ENCODE data around the gene PLD4. TPM values are rescaled to one million over a fixed set of nuclear protein-coding genes. Genes with fewer than 3 reads are reported as not detected.

Gene PLD4
- total and polyA plus RNA-seq, 9 of the 15 experiments (the other 6 are each of a cell fraction or from before 2014, with no cell fraction given), result 0.18 to 0.24 TPM; not detected in 7

DNA sequence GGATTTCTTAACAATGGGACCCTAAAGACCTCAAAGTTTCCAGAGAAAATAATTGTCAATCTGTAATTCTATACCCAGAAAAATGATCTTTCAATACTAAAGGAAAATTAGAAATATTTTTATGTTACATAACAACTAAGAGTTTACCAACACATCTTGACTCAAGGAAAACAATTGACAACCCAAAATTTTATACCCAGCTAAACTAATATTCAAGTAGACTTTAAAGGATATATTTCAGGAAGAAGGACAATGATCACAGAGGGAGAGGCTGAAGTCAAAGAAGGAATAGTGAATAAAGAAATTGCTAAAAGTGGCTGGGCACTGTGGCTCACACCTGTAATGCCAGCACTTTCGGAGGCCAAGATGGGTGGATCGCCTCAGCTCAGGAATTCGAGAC lies 12.6 kb upstream of the PLD4 start:
- in situ Hi-C loops (cut with MboI), result no loop called here
- Histone ChIP-seq H4K20me1 (replicated peaks; ENCODE audit: control insufficient read depth, insufficient read depth, low read length) (no peaks in the 10 kb centered on the region), H3K36me3 (ENCODE audit: control insufficient read depth, insufficient read depth, low read length) (no peaks in the 10 kb centered on the region), H3K27ac (ENCODE audit: extremely low read depth, low read depth, low read length) (no peak overlapping the region), H3K9ac (ENCODE audit: insufficient read depth in 1 of 2, low read depth in 2 of 2, low read length in 2 of 2) (no peak overlapping the region), H3K4me1 (replicated peaks in 1 of 2; ENCODE audit: control insufficient read depth in 2 of 2, insufficient read depth in 2 of 2, low read length in 2 of 2) (no peaks in the 10 kb centered on the region), H3K4me2 (ENCODE audit: insufficient read depth, low read length) (no peak overlapping the region), H3K79me2 (ENCODE audit: control insufficient read depth, insufficient read depth, low read length) (no peaks in the 10 kb centered on the region), H3K9me3 (replicated peaks; ENCODE audit: control insufficient read depth, insufficient read depth, low read depth, low read length) (peaks cover 6% of the 10 kb centered on the region), H3K4me3 (no peak overlapping the region), H2AFZ (ENCODE audit: low read depth, low read length) (no peak overlapping the region), H3K27me3 (ENCODE audit: control insufficient read depth in 2 of 2, insufficient read depth in 2 of 2, low read length in 2 of 2) (peaks cover 1 to 2% of the 10 kb centered on the region in 2 experiments; a peak in 3 of 5 replicates), H3K9me1 (ENCODE audit: control insufficient read depth, insufficient read depth, low read length) (no peaks in the 10 kb centered on the region)
- intact Hi-C loops (cut with micrococcal nuclease), result no loop called here
- CTCF ChIA-PET (ENCODE audit: low intra/inter-chr PET ratio), result no interaction called here
- no peak for TF ChIP-seq NONO (IDR thresholded peaks at IDR 0.05; ENCODE audit: low read depth in 2 of 2, low read length in 1 of 2)
- no peak for TF ChIP-seq ZNF12 (CRISPR knock-in tag; IDR thresholded peaks at IDR 0.05)
- peak; percentile 82 for TF ChIP-seq ZFP1 (CRISPR knock-in tag; IDR thresholded peaks at IDR 0.05)
- TF ChIP-seq TCF7 (IDR thresholded peaks at IDR 0.05; ENCODE audit: borderline replicate concordance), result no peak
- no peak for TF ChIP-seq ELF2 (CRISPR knock-in tag; IDR thresholded peaks at IDR 0.05)
- no peak for TF ChIP-seq NR2F6 (CRISPR knock-in tag; IDR thresholded peaks at IDR 0.05)
- FAIRE-seq (no peak), ATAC-seq (no peak), DNase-seq (ENCODE audit: extremely low read depth in 1 of 4, low spot score in 3 of 4) (no peak)
- POLR2A ChIA-PET, result no interaction called here
- WGBS (ENCODE audit: insufficient coverage, low coverage, missing lambda C conversion rate), result 10% methylated on average over 3 of the region's 3 CpGs
- no TSS peak for BruUV-seq (replicated peaks)

DNA sequence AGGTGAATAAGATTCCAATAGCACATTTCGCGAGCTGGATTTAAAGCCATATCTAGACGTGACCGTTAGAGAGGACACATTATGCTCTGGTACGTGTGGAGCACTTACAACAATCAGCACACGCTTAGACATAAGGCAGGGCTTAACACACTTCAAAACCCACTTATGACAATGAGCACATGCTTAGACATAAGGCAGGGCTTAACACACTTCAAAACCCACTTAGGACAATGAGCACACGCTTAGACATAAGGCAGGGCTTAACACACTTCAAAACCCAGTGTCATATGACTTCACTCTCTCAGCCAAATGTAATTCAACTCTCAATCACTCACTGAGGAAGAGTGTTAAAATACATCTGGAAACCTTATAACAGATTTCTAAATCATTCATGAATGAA lies 11.2 kb upstream of the PLD4 start:
- no peaks in the 10 kb centered on the region for H3K4me1 ChIP-seq (replicated peaks in 1 of 2; ENCODE audit: control insufficient read depth in 2 of 2, insufficient read depth in 2 of 2, low read length in 2 of 2)
- 25% methylated on average over 4 of the region's 7 CpGs for WGBS (ENCODE audit: insufficient coverage, low coverage, missing lambda C conversion rate)
- in situ Hi-C loops (cut with MboI), result no loop called here
- intact Hi-C loops (cut with micrococcal nuclease), result no loop called here
- no peaks in the 10 kb centered on the region for H3K79me2 ChIP-seq (ENCODE audit: control insufficient read depth, insufficient read depth, low read length)
- no peak for FAIRE-seq
- no peak overlapping the region for H3K27ac ChIP-seq (ENCODE audit: extremely low read depth, low read depth, low read length)
- no peak for ATAC-seq
- CTCF ChIA-PET (ENCODE audit: low intra/inter-chr PET ratio), result no interaction called here
- no peaks in the 10 kb centered on the region for H3K36me3 ChIP-seq (ENCODE audit: control insufficient read depth, insufficient read depth, low read length)
- no peak overlapping the region for H3K4me3 ChIP-seq
- 0 out of 2 replicates have a peak, but pooled peaks cover 4% of the 10 kb centered on the region for H3K9me3 ChIP-seq (replicated peaks; ENCODE audit: control insufficient read depth, insufficient read depth, low read depth, low read length)
- no peak overlapping the region for H3K9ac ChIP-seq (ENCODE audit: insufficient read depth in 1 of 2, low read depth in 2 of 2, low read length in 2 of 2)
- no peak for DNase-seq (ENCODE audit: extremely low read depth in 1 of 4, low spot score in 3 of 4)
- H2AFZ ChIP-seq (ENCODE audit: low read depth, low read length), result no peak overlapping the region
- no TSS peak for BruUV-seq (replicated peaks)
- POLR2A ChIA-PET, result no interaction called here
- no peak overlapping the region for H3K4me2 ChIP-seq (ENCODE audit: insufficient read depth, low read length)
- no peaks in the 10 kb centered on the region for H4K20me1 ChIP-seq (replicated peaks; ENCODE audit: control insufficient read depth, insufficient read depth, low read length)
- no peaks in the 10 kb centered on the region for H3K9me1 ChIP-seq (ENCODE audit: control insufficient read depth, insufficient read depth, low read length)
- H3K27me3 ChIP-seq (ENCODE audit: control insufficient read depth in 2 of 2, insufficient read depth in 2 of 2, low read length in 2 of 2), result no peaks in the 10 kb centered on the region; a peak in 2 of 5 replicates
- TF ChIP-seq SRSF3 (IDR thresholded peaks at IDR 0.05; ENCODE audit: insufficient read depth, low read length) (no peak), NR2C2 (CRISPR knock-in tag; IDR thresholded peaks at IDR 0.05) (no peak), NR2C2 (tag; IDR thresholded peaks at IDR 0.05) (no peak), ZNF41 (CRISPR knock-in tag; conservative IDR thresholded peaks at IDR 0.05) (no peak), PML (IDR thresholded peaks at IDR 0.05; ENCODE audit: low read length) (no peak), BCOR (IDR thresholded peaks at IDR 0.05) (no peak)
- TF ChIP-seq, protein P1, sequence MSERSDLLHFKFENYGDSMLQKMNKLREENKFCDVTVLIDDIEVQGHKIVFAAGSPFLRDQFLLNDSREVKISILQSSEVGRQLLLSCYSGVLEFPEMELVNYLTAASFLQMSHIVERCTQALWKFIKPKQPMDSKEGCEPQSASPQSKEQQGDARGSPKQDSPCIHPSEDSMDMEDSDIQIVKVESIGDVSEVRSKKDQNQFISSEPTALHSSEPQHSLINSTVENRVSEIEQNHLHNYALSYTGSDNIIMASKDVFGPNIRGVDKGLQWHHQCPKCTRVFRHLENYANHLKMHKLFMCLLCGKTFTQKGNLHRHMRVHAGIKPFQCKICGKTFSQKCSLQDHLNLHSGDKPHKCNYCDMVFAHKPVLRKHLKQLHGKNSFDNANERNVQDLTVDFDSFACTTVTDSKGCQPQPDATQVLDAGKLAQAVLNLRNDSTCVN (CRISPR knock-in tag; IDR thresholded peaks at IDR 0.05), result no peak
- TF ChIP-seq, protein P2, sequence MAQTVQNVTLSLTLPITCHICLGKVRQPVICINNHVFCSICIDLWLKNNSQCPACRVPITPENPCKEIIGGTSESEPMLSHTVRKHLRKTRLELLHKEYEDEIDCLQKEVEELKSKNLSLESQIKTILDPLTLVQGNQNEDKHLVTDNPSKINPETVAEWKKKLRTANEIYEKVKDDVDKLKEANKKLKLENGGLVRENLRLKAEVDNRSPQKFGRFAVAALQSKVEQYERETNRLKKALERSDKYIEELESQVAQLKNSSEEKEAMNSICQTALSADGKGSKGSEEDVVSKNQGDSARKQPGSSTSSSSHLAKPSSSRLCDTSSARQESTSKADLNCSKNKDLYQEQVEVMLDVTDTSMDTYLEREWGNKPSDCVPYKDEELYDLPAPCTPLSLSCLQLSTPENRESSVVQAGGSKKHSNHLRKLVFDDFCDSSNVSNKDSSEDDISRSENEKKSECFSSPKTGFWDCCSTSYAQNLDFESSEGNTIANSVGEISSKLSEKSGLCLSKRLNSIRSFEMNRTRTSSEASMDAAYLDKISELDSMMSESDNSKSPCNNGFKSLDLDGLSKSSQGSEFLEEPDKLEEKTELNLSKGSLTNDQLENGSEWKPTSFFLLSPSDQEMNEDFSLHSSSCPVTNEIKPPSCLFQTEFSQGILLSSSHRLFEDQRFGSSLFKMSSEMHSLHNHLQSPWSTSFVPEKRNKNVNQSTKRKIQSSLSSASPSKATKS (CRISPR knock-in tag; IDR thresholded peaks at IDR 0.05), result no peak
